Activated CD4-positive, alpha-beta T cell treated with anti-CD3 and anti-CD28 coated beads for 48 hours (primary cell): ENCODE results near the gene KLK5.
A peak's percentile ranks its signal among the peaks of the same experiment; 100 is the strongest.

Experiments
- DNase-seq: peaks from one replicate; pipeline ENCODE4 v3.0.0-alpha.2; 2020

The KLK5 gene

GRCh38 chr19:50968716-50969412 is 16.0 kb upstream of the KLK5 start:
- no peak for DNase-seq

- DNase-seq: no peak
Observed at GRCh38 chr19:50967929-50968715, 15.3 kb upstream of the KLK5 start.

- no peak for DNase-seq
Observed at GRCh38 chr19:50964266-50964665, 11.4 kb upstream of the KLK5 start.

GRCh38 chr19:50963381-50963780 is 10.5 kb upstream of the KLK5 start:
- DNase-seq: no peak

GRCh38 chr19:50962245-50962644 is 9.4 kb upstream of the KLK5 start:
- no peak for DNase-seq

- no peak for DNase-seq
Observed at GRCh38 chr19:50959731-50960500, 7.1 kb upstream of the KLK5 start.

GRCh38 chr19:50957587-50957986 is 4.7 kb upstream of the KLK5 start:
- no peak for DNase-seq

- no peak for DNase-seq
Observed at GRCh38 chr19:50949861-50950260, 3.0 kb downstream of the KLK5 start.

- no peak for DNase-seq
Observed at GRCh38 chr19:50947123-50947522, 5.7 kb downstream of the KLK5 start.

GRCh38 chr19:50944795-50945194 is 8.0 kb downstream of the KLK5 start:
- DNase-seq: no peak

GRCh38 chr19:50943074-50943828 is 9.6 kb downstream of the KLK5 start:
- no peak for DNase-seq

GRCh38 chr19:50939596-50939995 is 13.2 kb downstream of the KLK5 start:
- DNase-seq: no peak

GRCh38 chr19:50933640-50934039 is 19.2 kb downstream of the KLK5 start:
- DNase-seq: no peak

GRCh38 chr19:50932690-50933083 is 20.2 kb downstream of the KLK5 start:
- no peak for DNase-seq

- no peak for DNase-seq
Observed at GRCh38 chr19:50932018-50932689, 20.7 kb downstream of the KLK5 start.

- no peak for DNase-seq
Observed at GRCh38 chr19:50931023-50931422, 21.8 kb downstream of the KLK5 start.

GRCh38 chr19:50928831-50929230 is 24.0 kb downstream of the KLK5 start:
- no peak for DNase-seq

GRCh38 chr19:50926144-50926543 is 26.7 kb downstream of the KLK5 start:
- no peak for DNase-seq

- DNase-seq: no peak
Observed at GRCh38 chr19:50925734-50926133, 27.1 kb downstream of the KLK5 start.

- no peak for DNase-seq
Observed at GRCh38 chr19:50924586-50924985, 28.3 kb downstream of the KLK5 start.

GRCh38 chr19:50922317-50922853 is 30.5 kb downstream of the KLK5 start:
- DNase-seq: peak; percentile 86
